Suppressor macrophage (primary cell): ENCODE data around the gene GRAP.
"Not testable (repeated sequence)": the region's sequence is repeated elsewhere in the genome, so short reads cannot be mapped to it uniquely, and the experiment has no call there.

ENCODE experiments used
- DNase-seq, 4 experiments: peaks; one replicate each; pipeline ENCODE4 v3.0.0-alpha.2; 2020 to 2022
- total RNA-seq, 17 experiments: gene quantifications; one replicate each; lab custom pipeline; 2026; ENCODE audit warnings: mixed read lengths in 6 of 17, inconsistent platforms in 3 of 17; lab: John Stamatoyannopoulos, UW

GRAP gene
- 0.51 to 3.7 (median 2.4) reads per million in 17 experiments for total RNA-seq

DNA sequence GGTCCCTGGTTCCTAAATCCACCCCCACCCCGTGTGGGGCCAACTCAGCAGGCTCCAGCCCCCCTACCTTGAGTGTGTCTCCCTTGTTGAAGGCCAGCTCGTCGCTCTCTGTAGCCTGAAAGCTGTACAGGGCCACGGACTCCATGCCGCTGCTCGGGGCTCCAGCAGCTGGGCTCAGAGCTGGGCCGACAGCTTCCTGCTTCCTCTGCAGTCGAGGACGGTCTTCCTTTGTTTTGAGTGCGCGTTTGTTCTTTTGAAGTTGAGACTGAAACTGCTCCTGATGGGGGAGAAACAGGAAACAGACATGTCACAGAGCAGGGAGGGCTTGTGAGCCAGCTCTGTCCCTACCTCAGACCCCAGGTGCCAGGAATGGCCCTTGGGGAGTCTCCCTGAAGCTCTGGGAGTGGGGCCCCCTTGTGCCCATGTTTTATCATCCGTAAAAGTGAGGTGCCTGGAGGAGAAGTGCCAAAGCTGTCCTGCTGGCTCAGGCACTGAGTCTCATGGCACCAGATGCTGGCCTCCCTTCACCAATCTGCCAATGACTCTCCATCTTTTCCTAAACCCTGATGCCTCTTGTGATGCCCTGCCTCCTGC is at the start of gene GRAP:
Gene GRAP (minus strand): TSS at position 176 of the 594 bp plus-strand sequence. CDS start 31 bp downstream, at position 145.
- DNase-seq = not testable (repeated sequence)

DNA sequence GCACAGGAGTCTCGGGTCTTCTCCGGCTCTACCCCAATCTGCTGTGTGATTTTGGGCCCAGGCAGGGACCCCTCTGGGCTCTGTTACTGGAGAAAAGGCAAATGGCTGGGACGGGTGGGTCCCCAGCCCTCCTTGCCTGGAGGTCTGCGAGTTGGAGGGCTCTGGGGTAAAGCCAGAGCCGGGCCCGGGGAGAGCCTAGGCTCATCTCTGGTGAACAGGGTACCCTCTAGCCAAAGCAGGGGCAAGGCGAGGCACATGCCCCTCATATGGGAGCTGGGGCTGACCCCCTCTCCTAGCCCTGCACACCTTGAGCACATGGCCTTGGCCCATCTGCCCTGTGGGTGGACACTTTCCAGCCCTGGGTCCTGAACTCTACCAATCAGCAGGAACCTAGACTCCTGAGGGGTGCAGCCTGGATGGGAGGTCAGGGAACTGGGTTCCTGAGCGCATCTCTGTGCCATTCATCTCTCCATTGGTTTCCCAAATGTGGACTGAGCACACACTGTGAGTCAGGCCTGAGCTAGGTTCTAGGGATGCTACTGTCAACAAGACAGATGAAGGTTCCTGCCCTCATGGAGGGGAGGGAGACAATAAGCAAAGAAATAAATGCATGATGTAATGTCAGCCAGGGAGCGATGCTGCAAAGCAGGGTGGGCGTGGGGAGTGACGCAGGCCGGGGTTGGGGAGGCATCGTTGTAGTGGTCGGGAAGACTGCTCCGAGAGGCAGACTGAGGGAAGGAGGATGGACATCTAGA is 47.1 kb upstream of the GRAP start:
- DNase-seq = peak in 1 of 4 experiments; percentile 0

- DNase-seq = not testable (repeated sequence)
Observed at GRCh38 chr17:19092737-19093683, 46.3 kb upstream of the GRAP start.

GRCh38 chr17:19090058-19090772 is 43.5 kb upstream of the GRAP start:
- not testable (repeated sequence) for DNase-seq

GRCh38 chr17:19088804-19089685 is 42.3 kb upstream of the GRAP start:
- not testable (repeated sequence) for DNase-seq

GRCh38 chr17:19077386-19077785 is 30.6 kb upstream of the GRAP start:
- not testable (repeated sequence) for DNase-seq

GRCh38 chr17:19076398-19077192 is 29.8 kb upstream of the GRAP start:
- DNase-seq = not testable (repeated sequence)

DNA sequence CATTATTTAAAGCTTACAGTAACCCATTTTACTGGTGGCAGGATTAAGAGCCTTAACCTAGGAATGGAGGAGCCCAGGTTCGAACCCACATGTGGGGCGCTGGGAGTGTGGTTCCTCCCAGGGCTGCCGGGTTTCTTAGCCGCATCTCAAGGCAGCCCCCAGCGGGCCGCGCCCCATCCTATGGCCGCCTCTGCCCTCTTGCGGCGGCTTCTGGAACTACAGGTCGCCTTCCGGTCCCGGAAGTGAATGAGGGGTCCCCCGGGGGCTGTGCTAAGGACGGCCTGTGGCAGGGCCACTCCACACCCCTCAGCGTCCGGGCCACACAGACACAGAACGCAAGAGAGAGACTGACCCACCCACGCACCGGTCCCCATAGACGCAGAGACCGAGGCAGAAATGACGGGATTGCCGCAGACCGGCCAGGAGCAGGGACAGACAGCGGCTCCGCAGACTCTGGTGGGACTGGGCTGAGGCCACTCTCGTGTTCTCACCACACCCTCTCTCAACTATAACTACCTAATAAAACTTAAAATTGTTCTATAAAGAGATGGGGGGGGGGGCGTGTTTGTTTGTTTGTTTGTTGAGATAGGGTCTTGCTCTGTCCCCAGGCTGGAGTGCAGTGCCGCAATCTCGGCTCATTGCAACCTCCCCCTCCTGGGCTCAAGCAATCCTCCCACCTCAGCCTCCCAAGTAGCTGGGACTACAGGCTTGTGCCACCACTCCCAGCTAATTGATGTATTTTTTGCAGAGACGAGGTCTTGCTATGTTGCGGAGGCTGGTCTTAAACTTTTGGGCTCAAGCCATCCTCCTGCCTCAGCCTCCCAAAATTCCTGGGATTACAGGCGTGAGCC is 23.8 kb upstream of the GRAP start:
- not testable (repeated sequence) for DNase-seq

DNA sequence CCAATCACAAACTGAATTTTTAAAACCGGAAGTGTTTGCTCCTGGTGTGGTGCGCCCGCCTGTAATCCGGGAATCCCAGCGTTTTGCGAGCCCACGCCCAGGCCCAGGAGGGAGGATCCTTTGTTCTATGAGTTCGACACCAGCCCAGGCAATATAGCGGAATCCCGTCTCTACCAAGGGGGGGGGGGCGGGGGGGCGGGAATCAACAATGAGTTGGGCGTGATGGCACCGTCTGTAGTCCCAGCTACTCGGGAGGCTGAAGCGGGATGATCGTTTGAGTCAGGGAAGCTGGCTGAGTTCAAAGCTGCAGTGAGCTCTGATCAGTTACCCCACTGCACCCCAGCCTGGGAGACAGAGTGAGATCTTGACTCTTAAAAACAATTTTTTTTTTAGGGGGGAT is 17.6 kb upstream of the GRAP start:
- DNase-seq = peak in 1 of 4 experiments; percentile 0

DNA sequence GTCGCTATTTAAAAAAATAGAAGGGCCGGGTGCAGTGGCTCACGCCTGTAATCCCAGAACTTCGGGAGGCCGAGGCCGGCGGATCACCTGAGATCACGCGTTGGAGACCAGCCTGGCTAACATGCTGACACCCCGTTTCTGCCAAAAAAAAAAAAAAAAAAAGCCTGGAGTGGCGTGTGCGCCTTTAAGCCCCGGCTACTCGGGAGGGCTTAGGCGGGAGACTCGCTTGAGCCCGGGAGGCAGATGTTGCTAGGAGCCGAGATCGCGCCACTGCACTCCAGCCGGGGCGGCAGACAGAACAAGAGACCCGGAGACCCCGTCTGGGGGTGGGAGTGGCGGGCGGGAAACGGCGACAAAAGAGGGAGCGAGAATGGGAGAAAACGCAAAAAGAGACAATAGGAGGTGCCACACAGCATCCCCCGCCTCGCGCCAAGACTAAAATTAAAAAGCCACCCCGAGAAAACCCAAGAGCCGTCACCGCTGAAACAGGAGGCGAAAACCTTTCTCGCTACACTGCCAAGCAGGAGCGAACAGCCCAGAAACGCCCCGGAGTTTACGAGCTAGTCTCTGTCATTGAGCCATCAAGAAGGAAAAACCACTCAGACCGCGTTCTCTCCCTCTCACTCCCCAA is 16.7 kb upstream of the GRAP start:
- not testable (repeated sequence) for DNase-seq

DNA sequence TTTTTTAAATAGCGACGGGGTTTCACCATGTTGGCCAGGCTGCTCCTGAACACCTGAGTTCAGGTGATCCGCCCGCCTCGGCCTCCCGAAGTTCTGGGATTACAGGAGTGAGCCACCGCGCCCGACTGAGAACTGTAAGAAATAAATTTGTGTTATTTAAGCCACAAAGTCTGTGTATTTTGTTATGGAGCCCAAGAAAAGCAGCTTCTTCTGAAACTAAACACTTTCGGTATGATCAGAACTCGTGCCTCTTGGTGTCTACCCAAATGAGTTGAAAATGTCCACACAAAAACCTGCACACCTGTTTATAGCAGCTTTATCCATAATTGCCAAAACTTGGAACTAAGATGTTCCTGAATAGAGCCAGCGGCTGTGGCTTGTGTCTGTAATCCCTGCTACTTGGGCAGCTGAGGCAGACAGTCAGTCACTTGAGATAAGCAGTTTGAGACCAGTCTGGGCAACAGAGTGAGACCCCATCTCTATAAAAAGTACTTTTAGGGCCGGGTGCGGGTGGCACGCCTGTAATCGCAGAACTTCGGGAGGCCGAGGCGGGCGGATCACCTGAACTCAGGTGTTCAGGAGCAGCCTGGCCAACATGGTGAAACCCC is 16.1 kb upstream of the GRAP start:
- DNase-seq = not testable (repeated sequence)

GRCh38 chr17:19062009-19062717 is 15.4 kb upstream of the GRAP start:
- DNase-seq = not testable (repeated sequence)

DNA sequence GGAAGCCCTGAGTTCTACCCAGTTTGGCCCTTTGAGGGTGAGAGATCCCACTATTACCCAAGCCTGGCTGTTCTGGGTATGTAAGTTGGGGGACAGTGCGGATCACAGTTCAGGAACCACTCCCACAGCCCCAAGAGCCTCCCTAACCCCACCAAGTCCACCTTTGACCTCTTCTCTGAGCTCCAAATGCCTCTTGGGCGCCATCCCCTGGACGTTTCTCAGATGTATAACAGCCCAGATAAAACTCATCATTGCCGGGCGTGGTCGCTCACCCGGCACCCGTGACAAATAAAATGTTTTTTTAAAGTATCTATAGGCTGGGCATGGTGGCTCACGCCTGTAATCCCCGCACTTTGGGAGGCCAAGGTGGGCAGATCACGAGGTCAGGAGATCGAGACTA is 8.7 kb upstream of the GRAP start:
- DNase-seq = not testable (repeated sequence)

DNA sequence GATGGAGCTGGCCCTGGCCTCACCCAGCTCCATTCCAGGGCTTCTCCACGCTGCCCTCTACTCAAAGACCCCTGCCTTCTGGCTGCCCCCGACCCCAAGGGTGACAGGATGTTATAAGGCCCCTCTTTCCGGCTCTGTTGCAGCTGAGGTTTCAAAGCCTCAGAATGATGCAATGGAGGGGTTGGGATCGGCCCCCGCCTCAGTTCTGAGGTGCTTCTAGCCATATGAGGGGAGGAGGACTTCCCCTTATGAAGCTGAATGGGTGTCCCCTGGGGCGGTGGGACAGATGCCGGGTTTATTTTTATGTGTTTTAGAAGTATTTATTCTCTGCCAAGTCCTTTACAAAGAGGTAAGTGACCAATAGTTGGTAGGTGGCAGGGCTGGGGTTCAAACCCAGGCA is 2.1 kb upstream of the GRAP start:
- DNase-seq = not testable (repeated sequence)

DNA sequence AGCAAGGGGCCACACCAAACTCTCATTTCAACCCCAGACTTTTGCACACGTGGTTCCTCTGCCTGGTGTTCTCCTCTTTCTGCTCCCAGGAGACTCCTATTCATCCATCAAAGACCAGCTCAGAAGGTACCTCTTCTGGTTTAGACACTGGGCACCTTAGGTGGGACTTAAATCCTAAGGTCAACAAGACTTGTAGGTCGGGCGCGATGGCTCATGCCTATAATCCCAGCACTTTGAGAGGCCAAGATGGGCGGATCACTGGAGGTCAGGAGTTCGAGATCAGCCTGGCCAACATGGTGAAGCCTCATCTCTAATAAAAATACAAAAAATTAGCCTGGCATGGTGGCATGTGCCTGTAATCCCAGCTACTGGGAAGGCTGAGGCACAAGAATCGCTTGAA is 753 bp upstream of the GRAP start:
- DNase-seq = not testable (repeated sequence)

DNA sequence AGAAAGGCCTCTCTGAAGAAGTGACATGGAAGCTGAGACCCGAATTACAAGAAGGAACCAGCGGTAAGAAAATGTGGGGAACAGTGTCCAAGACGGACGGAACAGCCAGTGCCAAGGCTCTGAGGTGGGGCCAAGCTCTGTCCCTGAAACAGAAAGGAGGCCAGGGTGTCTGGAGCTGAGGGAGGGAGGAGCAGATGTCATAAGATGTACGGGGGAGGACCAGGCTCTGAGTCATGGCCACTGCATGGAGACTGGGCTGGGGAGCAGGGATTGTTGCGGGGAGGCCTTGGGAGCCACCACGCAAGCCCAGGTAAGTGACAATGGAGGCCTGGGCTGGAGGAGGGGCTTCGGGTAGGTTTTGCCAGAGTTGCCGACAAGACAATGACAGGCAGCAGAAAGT is 2.1 kb downstream of the GRAP start:
- not testable (repeated sequence) for DNase-seq

DNA sequence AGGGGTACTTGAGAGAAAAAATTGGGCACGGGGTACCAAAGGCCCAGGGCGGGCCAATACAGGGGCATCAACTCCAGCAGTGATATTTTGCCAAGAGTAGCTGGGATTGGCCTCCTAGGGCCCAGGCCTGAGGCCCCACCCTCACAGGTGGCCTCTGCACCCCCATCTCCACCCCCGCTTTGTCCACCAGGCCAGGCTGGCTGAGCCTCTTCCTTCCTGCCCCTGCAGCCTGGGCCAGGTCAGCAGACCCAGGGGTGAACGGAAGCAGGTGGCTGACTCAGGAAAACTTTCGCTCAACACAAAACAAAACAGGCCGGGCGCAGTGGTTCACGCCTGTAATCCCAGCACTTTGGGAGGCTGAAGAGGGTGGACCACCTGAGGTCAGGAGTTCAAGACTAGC is 3.7 kb downstream of the GRAP start:
- DNase-seq = not testable (repeated sequence)

- not testable (repeated sequence) for DNase-seq
Observed at GRCh38 chr17:19042369-19042768, 4.4 kb downstream of the GRAP start.
